Measurements from ENCODE around the gene SYDE1. TPM values are rescaled to one million over a fixed set of nuclear protein-coding genes. Genes with fewer than 3 reads are reported as not detected.

Gene SYDE1
- total and polyA plus RNA-seq, 2 experiments from 2014 or later, result 16.2 to 113 TPM

DNA sequence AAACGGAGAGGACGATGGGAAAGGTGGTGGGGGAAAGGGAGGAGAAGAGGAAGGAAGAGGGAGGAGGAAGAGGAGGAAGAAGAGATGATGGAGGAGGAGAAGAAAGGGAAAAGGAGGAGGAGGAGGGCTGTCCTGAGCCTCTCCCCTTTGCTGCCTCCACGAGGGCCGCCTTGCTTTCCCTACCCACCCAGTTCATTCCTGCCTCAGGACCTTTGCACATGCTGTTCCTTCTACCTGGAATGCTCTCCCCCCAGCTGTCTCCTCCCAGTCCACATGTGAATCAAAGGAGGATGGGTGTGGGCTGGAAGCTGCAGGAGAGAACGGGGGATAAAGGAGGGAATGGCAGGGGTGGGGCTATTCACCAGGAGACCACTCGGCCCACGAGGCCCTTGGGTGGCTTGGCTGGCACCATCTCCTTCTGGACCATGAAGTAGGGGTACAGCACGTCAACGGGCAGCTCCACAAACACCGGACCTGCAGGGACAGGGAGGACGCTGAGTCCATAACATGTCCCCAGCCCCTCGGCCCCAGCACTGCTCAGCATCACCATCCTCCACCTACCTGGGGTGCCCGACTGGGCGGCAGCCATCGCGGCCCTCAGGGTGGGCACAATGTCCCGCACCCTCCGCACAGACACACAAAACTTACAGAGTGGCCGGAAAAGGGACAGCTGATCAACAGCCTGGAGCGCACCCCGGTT, 15.3 kb downstream of the SYDE1 start:
- in situ Hi-C loops (cut with MboI), result no loop called here
- H3K4me3 ChIP-seq, result no peak overlapping the region
- 93 to 95% methylated on average over 19 to 21 of the region's 21 CpGs for WGBS, 2 experiments (ENCODE audit: low coverage in 1 of 2, low lambda C conversion rate in 2 of 2, missing lambda C conversion rate in 2 of 2)
- H4K20me1 ChIP-seq (ENCODE audit: insufficient read depth), result no peaks in the 10 kb centered on the region
- no peak overlapping the region for H3K27ac ChIP-seq
- no peak overlapping the region for H3K9ac ChIP-seq
- H3K36me3 ChIP-seq (ENCODE audit: low read depth), result peaks cover 5% of the 10 kb centered on the region
- no peaks in the 10 kb centered on the region for H3K9me3 ChIP-seq (ENCODE audit: low read depth)
- DNase-seq, result no peak
- H3K79me2 ChIP-seq (ENCODE audit: insufficient read depth), result peaks cover 22% of the 10 kb centered on the region
- H3K9me2 ChIP-seq (ENCODE audit: insufficient read depth), result no peaks in the 10 kb centered on the region
- no peak overlapping the region for H3K4me2 ChIP-seq (ENCODE audit: unreplicated experiment)
- H3F3A ChIP-seq (ENCODE audit: insufficient read depth), result peaks cover 7% of the 10 kb centered on the region; the same call in 1 of the 2 replicates
- H3K4me1 ChIP-seq (ENCODE audit: insufficient read depth), result peaks cover 10% of the 10 kb centered on the region; the same call in 1 of the 2 replicates
- TF ChIP-seq EZH2 (IDR thresholded peaks at IDR 0.05; ENCODE audit: insufficient read depth, poor library complexity, severe bottlenecking) (no peak), EZH2phosphoT487 (IDR thresholded peaks at IDR 0.05; ENCODE audit: insufficient read depth, low read depth) (no peak)
- no peak overlapping the region for H2AFZ ChIP-seq
- no peaks in the 10 kb centered on the region for H3K27me3 ChIP-seq (replicated peaks; ENCODE audit: insufficient read depth)

DNA sequence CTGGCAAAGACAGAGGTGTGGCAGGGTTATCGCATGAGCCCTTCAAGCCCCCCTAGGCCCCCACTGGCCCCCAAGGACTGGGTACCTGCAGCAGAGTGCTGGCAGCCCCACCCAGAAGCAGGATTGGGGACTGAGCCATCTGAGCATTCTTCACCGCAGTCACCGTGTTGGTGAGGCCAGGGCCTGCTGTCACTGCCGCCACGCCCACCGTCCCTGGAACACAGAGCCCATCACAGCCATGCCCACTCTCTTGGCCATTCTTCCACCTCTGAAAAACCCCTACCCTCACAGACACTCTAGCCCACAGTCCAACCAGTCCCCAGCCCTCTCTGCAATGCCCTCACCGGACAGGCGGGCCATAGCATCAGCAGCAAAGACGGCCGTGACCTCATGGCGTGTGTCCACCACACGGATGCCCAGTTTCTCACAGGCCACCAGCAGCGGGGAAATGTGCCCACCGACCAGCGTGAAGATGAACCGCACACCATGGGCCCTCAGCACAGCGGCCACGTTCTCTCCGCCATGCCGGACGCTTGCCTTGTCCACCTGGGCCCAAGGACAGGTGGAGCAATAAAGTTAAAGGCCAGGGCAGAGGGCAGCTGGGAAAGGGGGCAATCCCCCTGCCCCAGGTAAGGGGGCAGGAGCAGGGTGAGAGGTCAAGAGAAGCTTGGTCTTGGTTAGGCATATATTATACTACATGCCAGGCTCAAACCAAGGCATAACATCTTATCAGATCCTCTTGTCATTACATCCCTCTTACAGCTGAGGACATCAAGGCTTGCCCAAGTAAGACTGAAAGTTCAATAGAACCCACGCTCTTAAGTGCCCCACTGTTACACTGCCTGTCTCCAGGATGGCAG, 16.1 kb downstream of the SYDE1 start:
- no peaks in the 10 kb centered on the region for H3K27me3 ChIP-seq (replicated peaks; ENCODE audit: insufficient read depth)
- H3K4me2 ChIP-seq (ENCODE audit: unreplicated experiment), result peak overlapping the region; percentile 69
- peaks cover 7% of the 10 kb centered on the region; the same call in 1 of the 2 replicates for H3F3A ChIP-seq (ENCODE audit: insufficient read depth)
- peaks cover 10% of the 10 kb centered on the region; the same call in 1 of the 2 replicates for H3K4me1 ChIP-seq (ENCODE audit: insufficient read depth)
- H3K79me2 ChIP-seq (ENCODE audit: insufficient read depth), result peaks cover 22% of the 10 kb centered on the region
- WGBS, 2 experiments (ENCODE audit: low coverage in 1 of 2, low lambda C conversion rate in 2 of 2, missing lambda C conversion rate in 2 of 2), result 90% methylated on average over 22 of the region's 22 CpGs
- H3K9me2 ChIP-seq (ENCODE audit: insufficient read depth), result no peaks in the 10 kb centered on the region
- H2AFZ ChIP-seq, result no peak overlapping the region
- no peaks in the 10 kb centered on the region for H3K9me3 ChIP-seq (ENCODE audit: low read depth)
- DNase-seq, result no peak
- H3K9ac ChIP-seq, result peak overlapping the region; percentile 87; the same call in 1 of the 2 replicates
- TF ChIP-seq EZH2phosphoT487 (IDR thresholded peaks at IDR 0.05; ENCODE audit: insufficient read depth, low read depth), result no peak
- TF ChIP-seq EZH2 (IDR thresholded peaks at IDR 0.05; ENCODE audit: insufficient read depth, poor library complexity, severe bottlenecking), result no peak
- no peaks in the 10 kb centered on the region for H4K20me1 ChIP-seq (ENCODE audit: insufficient read depth)
- no peak overlapping the region for H3K4me3 ChIP-seq
- peaks cover 5% of the 10 kb centered on the region for H3K36me3 ChIP-seq (ENCODE audit: low read depth)
- in situ Hi-C loops (cut with MboI), result no loop called here
- no peak overlapping the region for H3K27ac ChIP-seq

GRCh38 chr19:15123900-15124299, 16.7 kb downstream of the SYDE1 start:
- H4K20me1 ChIP-seq (ENCODE audit: insufficient read depth), result no peaks in the 10 kb centered on the region
- H3F3A ChIP-seq (ENCODE audit: insufficient read depth), result peaks cover 7% of the 10 kb centered on the region; the same call in 1 of the 2 replicates
- TF ChIP-seq EZH2 (IDR thresholded peaks at IDR 0.05; ENCODE audit: insufficient read depth, poor library complexity, severe bottlenecking), result no peak
- TF ChIP-seq EZH2phosphoT487 (IDR thresholded peaks at IDR 0.05; ENCODE audit: insufficient read depth, low read depth), result no peak
- in situ Hi-C loops (cut with MboI), result no loop called here
- peak; percentile 40 for DNase-seq
- peaks cover 10% of the 10 kb centered on the region; the same call in 1 of the 2 replicates for H3K4me1 ChIP-seq (ENCODE audit: insufficient read depth)
- WGBS, 2 experiments (ENCODE audit: low coverage in 1 of 2, low lambda C conversion rate in 2 of 2, missing lambda C conversion rate in 2 of 2), result 6 to 9% methylated on average over 5 of the region's 5 CpGs
- no peaks in the 10 kb centered on the region for H3K27me3 ChIP-seq (replicated peaks; ENCODE audit: insufficient read depth)
- H2AFZ ChIP-seq, result no peak overlapping the region
- peaks cover 1% of the 10 kb centered on the region for H3K36me3 ChIP-seq (ENCODE audit: low read depth)
- no peaks in the 10 kb centered on the region for H3K9me2 ChIP-seq (ENCODE audit: insufficient read depth)
- H3K27ac ChIP-seq, result peak overlapping the region; percentile 61; the same call in 1 of the 2 replicates
- H3K4me3 ChIP-seq, result peak overlapping the region; percentile 80; the same call in 1 of the 2 replicates
- H3K9ac ChIP-seq, result peak overlapping the region; percentile 87
- H3K79me2 ChIP-seq (ENCODE audit: insufficient read depth), result peaks cover 22% of the 10 kb centered on the region
- no peaks in the 10 kb centered on the region for H3K9me3 ChIP-seq (ENCODE audit: low read depth)
- H3K4me2 ChIP-seq (ENCODE audit: unreplicated experiment), result peak overlapping the region; percentile 69

- Histone ChIP-seq H3K27me3 (replicated peaks; ENCODE audit: insufficient read depth) (no peaks in the 10 kb centered on the region), H3K4me1 (ENCODE audit: insufficient read depth) (peaks cover 10% of the 10 kb centered on the region; the same call in 1 of the 2 replicates), H3F3A (ENCODE audit: insufficient read depth) (peaks cover 7% of the 10 kb centered on the region; the same call in 1 of the 2 replicates), H3K36me3 (ENCODE audit: low read depth) (no peaks in the 10 kb centered on the region; the same call in 1 of the 2 replicates), H3K9ac (peak overlapping the region; percentile 87), H3K4me3 (peak overlapping the region; percentile 80), H3K27ac (peak overlapping the region; percentile 61), H3K9me2 (ENCODE audit: insufficient read depth) (no peaks in the 10 kb centered on the region), H3K4me2 (ENCODE audit: unreplicated experiment) (peak overlapping the region; percentile 69), H2AFZ (peak overlapping the region; percentile 90), H3K9me3 (ENCODE audit: low read depth) (no peaks in the 10 kb centered on the region), H4K20me1 (ENCODE audit: insufficient read depth) (no peaks in the 10 kb centered on the region), H3K79me2 (ENCODE audit: insufficient read depth) (peaks cover 22% of the 10 kb centered on the region)
- DNase-seq, result peak; percentile 58
- in situ Hi-C loops (cut with MboI), result no loop called here
- 3 to 4% methylated on average over 14 to 27 of the region's 33 CpGs for WGBS, 2 experiments (ENCODE audit: low coverage in 1 of 2, low lambda C conversion rate in 2 of 2, missing lambda C conversion rate in 2 of 2)
- TF ChIP-seq EZH2 (IDR thresholded peaks at IDR 0.05; ENCODE audit: insufficient read depth, poor library complexity, severe bottlenecking) (no peak), EZH2phosphoT487 (IDR thresholded peaks at IDR 0.05; ENCODE audit: insufficient read depth, low read depth) (no peak)
Observed at GRCh38 chr19:15124572-15125231, 17.5 kb downstream of the SYDE1 start.

Data from GM23248 (cell line).